Pancreas (tissue), 10 donors: ENCODE data around the gene HADHB. TPM values are rescaled to one million over a fixed set of nuclear protein-coding genes. Genes with fewer than 3 reads are reported as not detected.

Experiments used
- ATAC-seq, 4 donors: fragments of 200-7000 bp; cut with Tn5 transposase; one replicate each; pipeline versions ENCODE4 v1.8.0 to v1.9.1; 2020; ENCODE audit warnings: mild to moderate bottlenecking in 4 of 4, moderate library complexity in 4 of 4
- DNase-seq, 6 donors: peaks; one replicate each; pipeline ENCODE4 v3.0.0-alpha.2; 2020
- FAIRE-seq: peaks from 2 replicates; lab custom pipeline; 2012; peaks lifted over from hg19 to GRCh38; lab: Jason Lieb, UNC
- H3K27ac ChIP-seq, 4 donors: fragments of 200-600 bp; sonication (generic); 1 replicate in 3 of 4; 2 replicates in 1 of 4; pipeline versions ENCODE4 v1.5.0 to v1.8.0; 2020
- H3K27me3 ChIP-seq, 4 donors: fragments of 200-600 bp; one replicate each; pipeline ENCODE4 v1.8.0; 2021
- H3K36me3 ChIP-seq, 3 donors: fragments of 200-600 bp; sonication (generic) in 1 of 3; one replicate each; pipeline versions ENCODE4 v1.5.0 to v1.8.0; 2020 to 2021
- H3K4me1 ChIP-seq, 3 donors: fragments of 200-600 bp; one replicate each; pipeline ENCODE4 v1.8.0; 2021
- H3K4me3 ChIP-seq, 4 donors: fragments of 200-600 bp; sonication (generic) in 2 of 4; one replicate each; pipeline versions ENCODE4 v1.5.0 to v1.8.0; 2020 to 2021
- H3K9me3 ChIP-seq, 4 donors: fragments of 200-600 bp; one replicate each; pipeline ENCODE4 v1.8.0; 2021
- CTCF ChIP-seq, 4 donors: fragments of 200-600 bp; sonication (generic) in 3 of 4; IDR thresholded peaks; one replicate each; pipeline versions ENCODE4 v1.5.0 to v1.8.0; 2021; ENCODE audit warnings: antibody characterized with exemption in 4 of 4
- WGBS, 2 donors: extraction: QIAGEN DNeasy Blood & Tissue Kit; methylation state at CpG; one replicate each; pipeline ENCODE4 v1.1.7; 2013; 5-methylcytosine and 5-hydroxymethylcytosine counted together
- intact Hi-C, 3 donors: fragments of 100-400 bp; cut with DNase I; formaldehyde crosslinking; loops; one replicate each; pipeline versions ENCODE4 v1.11.1 to v1.14.2; 2022
- polyA plus RNA-seq, 2 donors: library from polyadenylated mRNA; stranded (reverse); fragments of 200-250 nt; gene quantifications; one replicate each; pipeline ENCODE4 v1.2.3, GENCODE V29; 2013
- total RNA-seq, 6 donors: library from RNA; stranded (reverse); fragmentation: NEBNext Ultra II Directional in 4 of 6; extraction: Animal tissue kit (Norgen Biotek cat#: 25700) in 4 of 6; gene quantifications; one replicate each; pipeline versions ENCODE4 v1.2.1 to v1.2.4, GENCODE V29; 2021 to 2023
- donor health status: healthy with polysubstance abuse.
- donor health status: DM: no; HTN: no; CAD: no; lungs with moderate emphysema.
- donor health status: DM: no; HTN: no; CAD: no.
- donor health status: control.
- donor health status: control.
- donor health status: Bipolar disorder and iron deficiency.
- donor health status: DM: yes; HTN: yes; CAD: no.
- donor health status: DM: no; HTN: no; CAD: no.
- donor health status: DM: no; HTN: no; CAD: no.
- donor health status: DM: yes; HTN: yes; CAD: no.

The HADHB gene
- total and polyA plus RNA-seq, 8 donors: 36.3 to 76.8 (median 60.2) TPM

GRCh38 chr2:26284132-26284531, 39.4 kb downstream of the HADHB start:
- ATAC-seq (no peak), FAIRE-seq (no peak), DNase-seq (no peak)
- peaks cover 4 to 58% (median 12%) of the 10 kb centered on the region in 3 donors for H3K36me3 ChIP-seq
- no peaks in the 10 kb centered on the region for H3K4me1 ChIP-seq
- TF ChIP-seq CTCF (IDR thresholded peaks at IDR 0.05): no peak
- intact Hi-C loops: no loop called here
- WGBS, 2 donors: 96 to 100% methylated on average over 3 of the region's 3 CpGs
- no peaks in the 10 kb centered on the region for H3K9me3 ChIP-seq
- no peak overlapping the region for H3K4me3 ChIP-seq
- no peaks in the 10 kb centered on the region for H3K27me3 ChIP-seq
- no peak overlapping the region for H3K27ac ChIP-seq

- TF ChIP-seq CTCF (IDR thresholded peaks at IDR 0.05): no peak
- Histone ChIP-seq H3K27me3 (no peaks in the 10 kb centered on the region), H3K4me1 (no peaks in the 10 kb centered on the region), H3K36me3 (peaks cover 4 to 54% (median 12%) of the 10 kb centered on the region in 3 donors), H3K27ac (no peak overlapping the region), H3K9me3 (no peaks in the 10 kb centered on the region), H3K4me3 (no peak overlapping the region)
- intact Hi-C loops: no loop called here
- no peak for FAIRE-seq
- DNase-seq: no peak
- 93 to 97% methylated on average over 3 of the region's 3 CpGs for WGBS, 2 donors
- no peak for ATAC-seq
Observed at GRCh38 chr2:26285931-26286330, 41.2 kb downstream of the HADHB start.

- H3K36me3 ChIP-seq: peaks cover 0 to 19% (median 3%) of the 10 kb centered on the region in 3 donors
- FAIRE-seq (no peak), ATAC-seq (no peak), DNase-seq (no peak)
- no peak for TF ChIP-seq CTCF (IDR thresholded peaks at IDR 0.05)
- no peak overlapping the region for H3K27ac ChIP-seq
- intact Hi-C loops: no loop called here
- no peaks in the 10 kb centered on the region for H3K9me3 ChIP-seq
- 57 to 69% methylated on average over 1 of the region's 1 CpG for WGBS, 2 donors
- H3K4me1 ChIP-seq: no peaks in the 10 kb centered on the region
- no peaks in the 10 kb centered on the region for H3K27me3 ChIP-seq
- H3K4me3 ChIP-seq: no peak overlapping the region
Observed at GRCh38 chr2:26290001-26290400, 45.3 kb downstream of the HADHB start.

- ATAC-seq: peak in 3 of 4 donors; percentile 22 to 52 (median 47)
- WGBS, 2 donors: 61 to 75% methylated on average over 6 of the region's 6 CpGs
Observed at GRCh38 chr2:26292646-26293045, 47.9 kb downstream of the HADHB start.

More at GRCh38 chr2:26292646-26293045, 47.9 kb downstream of the HADHB start:
- no peak for DNase-seq
- Histone ChIP-seq H3K27ac (no peak overlapping the region), H3K27me3 (no peaks in the 10 kb centered on the region), H3K9me3 (no peaks in the 10 kb centered on the region), H3K4me3 (no peak overlapping the region), H3K36me3 (peaks cover 0 to 10% (median 0%) of the 10 kb centered on the region in 3 donors), H3K4me1 (no peaks in the 10 kb centered on the region)
- intact Hi-C loops: no loop called here
- no peak for FAIRE-seq
- TF ChIP-seq CTCF (IDR thresholded peaks at IDR 0.05): no peak
